WERI-Rb-1 (cell line): ENCODE measurements around the gene BLOC1S2.

Experiments
- DNase-seq: peaks from one replicate; pipeline ENCODE4 v3.0.0-alpha.2; 2020
- H3K27ac ChIP-seq: fragments of 250-450 bp; sonication (Bioruptor Pico); 2 replicates; pipeline ENCODE4 v1.5.1; 2020; ENCODE audit warnings: mild to moderate bottlenecking, moderate library complexity
- H3K27me3 ChIP-seq: fragments of 250-450 bp; sonication (Bioruptor Pico); 2 replicates; pipeline ENCODE4 v1.5.1; 2021; ENCODE audit warnings: mild to moderate bottlenecking, low read depth, moderate library complexity; ENCODE audit not compliant: insufficient read depth, severe bottlenecking
- H3K36me3 ChIP-seq: fragments of 250-450 bp; sonication (Bioruptor Pico); 2 replicates; pipeline ENCODE4 v1.5.1; 2020; ENCODE audit warnings: mild to moderate bottlenecking, moderate library complexity
- H3K4me3 ChIP-seq: 2 replicates; pipeline ENCODE4 v1.5.1; 2011; ENCODE audit warnings: low read depth, mild to moderate bottlenecking, control low read depth, low read length
- H3K9me3 ChIP-seq: fragments of 250-450 bp; sonication (Bioruptor Pico); 2 replicates; pipeline ENCODE4 v1.5.1; 2021; ENCODE audit warnings: mild to moderate bottlenecking, moderate library complexity; ENCODE audit not compliant: severe bottlenecking
- CTCF ChIP-seq: IDR thresholded peaks from 2 replicates; pipeline ENCODE4 v1.5.1; 2011; ENCODE audit warnings: low read depth, mild to moderate bottlenecking, control low read depth, inconsistent platforms, low read length

Gene BLOC1S2

GRCh38 chr10:100254191-100254590 lies 32.3 kb downstream of the BLOC1S2 start:
- Histone ChIP-seq H3K4me3 (no peak overlapping the region), H3K36me3 (peaks cover 63% of the 10 kb centered on the region), H3K27ac (no peak overlapping the region), H3K27me3 (no peaks in the 10 kb centered on the region), H3K9me3 (no peaks in the 10 kb centered on the region)
- TF ChIP-seq CTCF, result no peak
- DNase-seq, result no peak

DNA sequence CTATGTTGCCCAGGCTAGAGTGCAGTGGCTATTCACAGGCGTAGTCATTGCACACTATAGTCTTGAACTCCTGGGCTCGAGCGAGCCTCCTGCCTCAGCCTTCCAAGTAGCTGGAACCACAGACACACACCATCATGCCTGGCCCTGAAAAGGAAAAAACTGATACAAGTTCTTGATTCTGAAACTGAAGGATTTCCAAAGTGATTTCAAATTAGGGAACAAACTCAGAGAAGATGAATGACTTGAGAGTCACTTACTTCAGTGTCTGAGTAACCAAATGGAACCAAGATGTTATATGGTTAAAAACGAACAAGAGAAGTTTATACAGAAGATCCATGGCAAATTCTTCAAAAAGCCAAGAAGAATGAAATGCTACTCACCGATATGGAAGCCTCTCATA lies 33.4 kb downstream of the BLOC1S2 start:
- no peak overlapping the region for H3K27ac ChIP-seq
- peaks cover 60% of the 10 kb centered on the region for H3K36me3 ChIP-seq
- no peak for TF ChIP-seq CTCF
- DNase-seq, result no peak
- no peaks in the 10 kb centered on the region for H3K27me3 ChIP-seq
- no peak overlapping the region for H3K4me3 ChIP-seq
- H3K9me3 ChIP-seq, result no peaks in the 10 kb centered on the region

GRCh38 chr10:100248820-100249219 lies 37.7 kb downstream of the BLOC1S2 start:
- Histone ChIP-seq H3K4me3 (no peak overlapping the region), H3K27ac (no peak overlapping the region), H3K9me3 (no peaks in the 10 kb centered on the region), H3K36me3 (peaks cover 64% of the 10 kb centered on the region), H3K27me3 (no peaks in the 10 kb centered on the region)
- no peak for TF ChIP-seq CTCF
- no peak for DNase-seq

DNA sequence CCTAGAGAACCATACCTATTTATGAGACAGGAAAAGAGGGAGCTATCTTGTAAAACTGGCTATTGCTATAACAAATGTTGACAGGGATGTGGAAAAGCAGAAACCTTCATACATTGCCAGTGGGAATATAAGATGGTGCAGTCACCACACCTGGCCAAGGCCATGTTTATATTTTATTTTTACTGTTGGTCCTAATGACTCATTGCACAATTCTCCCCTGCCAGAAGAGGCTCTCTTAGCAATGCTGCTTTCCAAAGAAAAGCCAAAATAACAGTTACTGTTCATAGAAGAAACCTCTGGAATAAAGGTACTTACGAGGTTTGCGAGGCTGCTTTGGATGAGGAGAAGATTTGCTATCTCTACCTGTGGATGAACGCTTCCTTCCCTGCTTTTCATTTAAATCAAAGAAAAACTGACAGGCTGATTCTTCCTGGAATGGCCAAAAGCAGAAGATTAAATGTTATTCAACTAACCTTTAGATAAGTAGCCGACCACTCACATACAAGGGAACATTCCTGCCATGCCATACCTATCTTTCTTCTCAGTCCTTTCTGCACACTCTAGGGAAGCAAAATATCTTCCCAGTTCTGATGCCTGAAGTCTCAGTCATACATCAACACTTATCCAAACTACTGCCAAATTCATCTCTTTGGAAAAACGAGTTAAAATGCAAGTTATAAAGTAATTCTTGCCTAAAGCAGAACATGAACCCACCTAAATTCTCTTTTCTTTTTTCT lies 40.8 kb downstream of the BLOC1S2 start:
- no peak for TF ChIP-seq CTCF
- no peak overlapping the region for H3K27ac ChIP-seq
- DNase-seq, result no peak
- no peaks in the 10 kb centered on the region for H3K9me3 ChIP-seq
- no peaks in the 10 kb centered on the region for H3K27me3 ChIP-seq
- peaks cover 68% of the 10 kb centered on the region for H3K36me3 ChIP-seq
- H3K4me3 ChIP-seq, result no peak overlapping the region

DNA sequence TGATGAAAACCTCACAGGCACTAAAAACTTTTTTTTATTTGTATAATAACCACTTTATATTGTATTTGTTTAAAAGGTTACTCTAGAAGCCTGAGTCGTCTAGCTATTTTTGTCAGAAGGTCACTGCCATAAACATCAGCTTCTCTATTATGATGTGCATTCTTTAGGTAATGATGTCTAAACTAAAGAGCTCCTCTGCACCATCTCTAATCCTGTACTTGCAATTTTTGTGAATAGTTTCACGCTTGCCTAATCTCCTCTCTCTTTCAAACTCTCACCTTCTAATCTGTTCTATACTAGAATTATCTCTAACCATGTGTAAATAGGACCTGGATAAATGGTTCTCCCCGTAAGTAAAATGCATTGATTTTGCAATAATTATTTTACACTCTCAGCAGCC lies 46.6 kb downstream of the BLOC1S2 start:
- Histone ChIP-seq H3K36me3 (peaks cover 67% of the 10 kb centered on the region), H3K27ac (no peak overlapping the region), H3K27me3 (no peaks in the 10 kb centered on the region), H3K9me3 (no peaks in the 10 kb centered on the region), H3K4me3 (no peak overlapping the region)
- no peak for DNase-seq
- TF ChIP-seq CTCF, result no peak

- H3K9me3 ChIP-seq, result no peaks in the 10 kb centered on the region
- peaks cover 54% of the 10 kb centered on the region for H3K36me3 ChIP-seq
- no peak overlapping the region for H3K27ac ChIP-seq
- TF ChIP-seq CTCF, result no peak
- no peak for DNase-seq
- H3K27me3 ChIP-seq, result no peaks in the 10 kb centered on the region
- no peak overlapping the region for H3K4me3 ChIP-seq
Measured at GRCh38 chr10:100238429-100238828, 48.1 kb downstream of the BLOC1S2 start.
